WI38 (cell line): Measurements from ENCODE around the gene FAM3C.

ENCODE experiments used
- H3K4me3 ChIP-seq: 2 replicates; pipeline ENCODE4 v1.5.1; 2011; ENCODE audit warnings: low read depth, mild to moderate bottlenecking, control low read depth, low read length
- TF ChIP-seq, protein P1 (sequence below): IDR thresholded peaks from 2 replicates; pipeline ENCODE4 v1.5.1; 2012; ENCODE audit warnings: low read depth, mild to moderate bottlenecking, control low read depth, low read length

FAM3C gene, protein sequence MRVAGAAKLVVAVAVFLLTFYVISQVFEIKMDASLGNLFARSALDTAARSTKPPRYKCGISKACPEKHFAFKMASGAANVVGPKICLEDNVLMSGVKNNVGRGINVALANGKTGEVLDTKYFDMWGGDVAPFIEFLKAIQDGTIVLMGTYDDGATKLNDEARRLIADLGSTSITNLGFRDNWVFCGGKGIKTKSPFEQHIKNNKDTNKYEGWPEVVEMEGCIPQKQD

DNA sequence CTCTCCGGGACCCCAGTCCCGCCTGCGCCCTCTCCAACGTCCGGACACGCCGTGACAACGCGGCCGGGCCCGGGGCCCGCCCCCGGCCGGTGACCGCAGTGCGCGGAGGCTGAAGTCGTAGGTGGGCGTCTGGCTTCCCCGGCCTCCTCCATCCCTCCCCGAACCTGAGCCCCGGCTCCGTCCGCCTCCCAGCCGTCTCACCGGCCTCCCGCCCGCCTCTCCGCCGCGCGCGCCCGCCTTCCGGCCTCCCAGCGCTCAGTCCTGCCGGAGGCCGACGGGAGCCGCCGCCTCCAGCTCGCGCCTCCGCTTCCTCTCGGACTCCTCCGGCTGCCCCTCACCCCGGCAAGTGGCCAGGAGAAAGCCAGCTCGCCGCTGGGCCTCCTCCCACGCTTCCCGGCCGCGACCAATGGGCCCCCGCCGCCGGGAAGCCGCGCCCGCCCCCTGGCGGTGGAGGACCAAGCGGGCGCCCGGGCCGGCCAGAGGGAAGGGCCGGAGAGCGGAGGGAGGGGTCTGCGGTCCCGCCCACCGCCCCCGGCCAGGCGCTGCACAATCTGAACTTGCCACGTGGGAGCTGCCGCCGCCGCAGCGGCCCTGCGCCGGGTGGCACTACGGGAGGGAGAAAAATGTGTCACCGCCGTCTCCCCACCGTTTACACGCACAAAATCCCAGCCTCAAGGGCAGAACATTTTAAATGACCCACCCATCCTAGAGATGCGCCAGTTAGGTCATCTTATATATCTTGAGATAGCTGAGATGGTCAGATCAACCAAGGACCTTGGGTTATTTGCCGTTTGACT is at the start of gene FAM3C:
Gene FAM3C (minus strand): TSS at position 348 of the 797 bp plus-strand sequence. CDS start 13,339 bp downstream, outside the sequence.
- TF ChIP-seq, protein P1, sequence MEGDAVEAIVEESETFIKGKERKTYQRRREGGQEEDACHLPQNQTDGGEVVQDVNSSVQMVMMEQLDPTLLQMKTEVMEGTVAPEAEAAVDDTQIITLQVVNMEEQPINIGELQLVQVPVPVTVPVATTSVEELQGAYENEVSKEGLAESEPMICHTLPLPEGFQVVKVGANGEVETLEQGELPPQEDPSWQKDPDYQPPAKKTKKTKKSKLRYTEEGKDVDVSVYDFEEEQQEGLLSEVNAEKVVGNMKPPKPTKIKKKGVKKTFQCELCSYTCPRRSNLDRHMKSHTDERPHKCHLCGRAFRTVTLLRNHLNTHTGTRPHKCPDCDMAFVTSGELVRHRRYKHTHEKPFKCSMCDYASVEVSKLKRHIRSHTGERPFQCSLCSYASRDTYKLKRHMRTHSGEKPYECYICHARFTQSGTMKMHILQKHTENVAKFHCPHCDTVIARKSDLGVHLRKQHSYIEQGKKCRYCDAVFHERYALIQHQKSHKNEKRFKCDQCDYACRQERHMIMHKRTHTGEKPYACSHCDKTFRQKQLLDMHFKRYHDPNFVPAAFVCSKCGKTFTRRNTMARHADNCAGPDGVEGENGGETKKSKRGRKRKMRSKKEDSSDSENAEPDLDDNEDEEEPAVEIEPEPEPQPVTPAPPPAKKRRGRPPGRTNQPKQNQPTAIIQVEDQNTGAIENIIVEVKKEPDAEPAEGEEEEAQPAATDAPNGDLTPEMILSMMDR, result peak; percentile 79
- peak within 1 kb of the TSS; percentile 84 for H3K4me3 ChIP-seq

DNA sequence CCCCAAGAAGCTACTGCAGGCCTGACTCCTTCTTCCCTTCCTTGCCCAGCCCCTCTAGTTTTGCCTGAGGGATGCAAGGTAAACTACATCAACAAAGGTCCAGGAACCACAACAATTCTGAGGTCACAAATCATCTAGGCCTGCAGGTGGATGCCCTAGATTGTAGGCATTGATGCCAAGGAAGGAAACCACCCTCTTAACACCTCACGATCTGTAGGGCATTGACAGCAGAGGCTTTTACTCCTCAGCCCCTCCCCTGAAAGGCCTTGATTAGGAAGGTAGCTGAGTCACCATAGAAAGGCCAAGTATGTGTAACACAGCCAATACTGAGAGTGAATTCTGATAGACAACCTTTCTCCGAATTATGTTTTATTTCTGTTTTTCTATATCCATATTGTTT is 46.7 kb upstream of the FAM3C start:
- TF ChIP-seq, protein P1, result no peak
- H3K4me3 ChIP-seq, result no peak overlapping the region

DNA sequence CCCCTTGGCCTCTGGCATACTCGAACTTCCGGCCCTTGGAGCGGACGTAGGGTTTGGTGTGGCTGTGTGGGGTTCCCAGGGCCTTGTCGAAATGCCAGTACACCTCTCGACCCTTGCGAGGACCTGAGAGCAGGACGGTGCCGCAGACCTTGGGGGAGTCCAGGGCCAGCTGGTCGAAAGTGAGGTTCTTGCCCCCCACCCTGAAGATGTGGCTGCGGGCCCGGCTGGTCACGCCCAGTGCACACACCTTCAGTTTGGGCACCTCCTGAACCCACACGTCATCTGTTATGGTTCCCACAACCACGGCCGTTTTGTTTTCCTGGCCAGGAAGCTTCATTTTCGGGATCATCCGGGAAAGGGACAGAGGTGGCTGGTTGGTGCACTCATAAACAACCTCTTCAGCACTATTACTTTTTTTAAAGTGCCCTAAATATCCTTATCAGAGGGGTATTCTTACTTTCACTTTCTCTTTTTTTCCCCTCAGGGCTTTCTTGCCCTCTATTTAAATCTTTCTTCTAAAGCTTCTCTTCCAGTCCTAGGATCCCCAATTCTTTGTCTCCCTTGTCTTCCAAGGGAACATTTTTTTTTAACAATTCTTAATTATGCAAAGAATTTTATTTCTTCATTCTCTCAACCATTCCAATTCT is 44.9 kb upstream of the FAM3C start:
- peak overlapping the region; percentile 10; the same call in 1 of the 2 replicates for H3K4me3 ChIP-seq
- TF ChIP-seq, protein P1, result no peak

DNA sequence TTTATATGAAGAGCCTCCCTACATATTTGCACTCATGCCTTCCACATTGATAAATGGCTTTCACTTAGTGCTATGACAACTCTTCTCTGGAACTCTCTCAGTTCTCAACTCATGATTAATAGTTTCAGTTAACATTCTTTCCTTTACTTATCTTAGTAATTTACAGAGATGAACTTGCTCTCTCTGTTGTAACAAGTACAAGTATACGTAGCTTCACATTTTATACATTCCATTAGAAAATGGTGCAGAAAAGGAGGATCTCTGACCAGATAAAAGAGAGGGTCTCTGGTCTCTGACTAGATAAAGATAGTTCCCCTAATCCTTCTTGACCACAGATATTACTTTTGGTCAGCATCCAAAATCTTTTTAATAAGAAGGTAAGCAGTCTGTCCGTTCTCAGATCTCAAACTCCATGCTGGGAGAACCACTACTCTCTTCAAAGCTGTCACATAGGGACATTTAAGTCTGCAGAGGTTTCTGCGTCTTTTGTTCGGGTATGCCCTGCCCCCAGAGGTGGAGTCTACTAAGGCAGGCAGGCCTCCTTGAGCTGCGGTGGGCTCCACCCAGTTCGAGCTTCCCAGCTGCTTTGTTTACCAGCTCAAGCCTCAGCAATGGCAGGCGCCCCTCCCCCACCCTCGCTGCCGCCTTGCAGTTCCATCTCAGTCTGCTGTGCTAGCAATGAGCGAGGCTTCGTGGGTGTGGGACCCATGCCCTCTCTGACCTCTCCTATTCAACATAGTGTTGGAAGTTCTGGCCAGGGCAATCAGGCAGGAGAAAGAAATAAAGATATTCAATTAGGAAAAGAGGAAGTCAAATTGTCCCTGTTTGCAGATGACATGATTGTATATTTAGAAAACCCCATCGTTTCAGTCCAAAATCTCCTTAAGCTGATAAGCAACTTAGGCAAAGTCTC is 42.2 kb upstream of the FAM3C start:
- H3K4me3 ChIP-seq, result peak overlapping the region; percentile 42

DNA sequence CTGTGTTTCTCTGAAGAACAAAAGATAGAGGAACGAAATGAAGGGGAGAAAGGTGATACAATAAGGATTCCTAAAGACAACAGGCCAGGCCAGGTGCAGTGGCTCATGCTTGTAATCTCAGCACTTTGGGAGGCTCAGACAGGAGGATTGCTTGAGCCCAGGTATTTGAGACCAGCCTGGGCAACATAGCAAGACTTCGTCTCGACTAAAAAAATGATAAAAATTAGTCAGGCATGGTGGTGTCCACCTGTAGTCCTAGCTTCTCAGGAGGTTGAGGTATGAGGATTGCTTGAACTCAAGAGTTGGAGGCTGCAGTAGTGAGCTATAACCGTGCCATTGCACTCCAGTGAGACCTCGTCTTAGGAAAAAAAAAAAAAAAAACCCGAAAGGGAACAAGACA is 41.4 kb upstream of the FAM3C start:
- H3K4me3 ChIP-seq, result no peak overlapping the region
- TF ChIP-seq, protein P1, result no peak

DNA sequence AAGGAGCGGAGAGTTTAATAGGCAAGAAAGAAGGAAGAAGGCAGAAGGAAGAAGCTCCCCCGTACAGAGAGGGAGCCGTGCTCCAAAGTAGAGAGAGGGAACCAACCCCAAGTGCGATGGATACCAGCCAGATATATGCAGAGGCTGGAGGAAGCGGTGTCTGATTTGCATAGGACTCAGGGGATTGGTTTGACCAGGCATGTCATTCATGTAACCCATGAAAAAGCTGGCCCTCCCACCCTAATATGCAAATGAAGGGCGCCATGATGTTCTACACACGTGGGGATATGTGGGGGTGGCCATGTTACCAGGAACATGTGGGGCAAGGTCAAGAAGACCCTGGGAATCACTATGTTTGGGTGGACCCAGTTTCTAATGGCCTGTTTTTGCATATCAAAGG is 40.6 kb upstream of the FAM3C start:
- H3K4me3 ChIP-seq, result no peak overlapping the region
- TF ChIP-seq, protein P1, result no peak

DNA sequence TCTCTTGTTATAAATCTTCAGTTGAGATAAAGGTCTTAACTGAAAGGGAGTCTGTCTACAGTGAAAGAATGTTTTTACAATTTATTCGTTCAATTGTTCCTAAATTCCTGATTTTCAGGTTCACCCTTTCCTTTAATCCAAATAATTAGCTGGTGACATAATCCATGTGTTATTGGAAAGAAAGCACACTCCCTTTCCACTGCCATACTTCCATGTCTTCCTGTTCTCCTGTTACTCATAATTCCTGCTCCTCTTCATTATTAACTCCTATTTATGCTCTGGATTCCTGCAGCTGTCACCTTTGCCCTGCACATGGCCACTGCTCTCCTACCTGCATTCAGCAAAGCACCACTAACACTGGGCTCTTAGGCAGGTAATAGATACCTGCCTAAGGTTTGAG is 40.0 kb upstream of the FAM3C start:
- TF ChIP-seq, protein P1, result no peak

More for the DNA sequence above, 40.0 kb upstream of the FAM3C start:
- H3K4me3 ChIP-seq, result no peak overlapping the region
